ENCODE measurements around the gene TNS2. TPM values are rescaled to one million over a fixed set of nuclear protein-coding genes. Genes with fewer than 3 reads are reported as not detected.

Gene TNS2
- total RNA-seq, 1 experiment from 2014 or later, result 11.5 TPM

- peak within 1 kb of the TSS; percentile 87 for H3K27ac ChIP-seq
- peak in 1 of 2 experiments; percentile 65 for DNase-seq
- CTCF ChIA-PET, result interaction anchor here (0.6 to 3.4 kb wide), 5 partner anchors 18 to 201 kb away, joined by 3 to 16 read pairs (median 3); partner anchors contain the start of gene SPRYD3
- H4K20me1 ChIP-seq (ENCODE audit: insufficient read depth), result no peaks in the 10 kb centered on the region
- no TSS peak for BruUV-seq (replicated peaks)
- peaks cover 22% of the 10 kb centered on the region for H3K4me1 ChIP-seq (replicated peaks; ENCODE audit: insufficient read depth)
- TF ChIP-seq CTCF (conservative IDR thresholded peaks at IDR 0.05) (no peak), EZH2 (IDR thresholded peaks at IDR 0.05; ENCODE audit: low read depth) (no peak)
- H3K4me3 ChIP-seq, result peak within 1 kb of the TSS; percentile 96
- H2AFZ ChIP-seq, result peak within 1 kb of the TSS; percentile 96
- POLR2A ChIA-PET (ENCODE audit: unreplicated experiment), result interaction anchor here (0.6 to 2.0 kb wide), 2 partner anchors 19 to 107 kb away, joined by 6 to 25 read pairs; partner anchors contain the start of gene SPRYD3
- no peaks in the 10 kb centered on the region for H3K9me3 ChIP-seq (ENCODE audit: insufficient read depth, low read depth)
- peaks cover 33% of the 10 kb centered on the region; the same call in 1 of the 2 replicates for H3F3A ChIP-seq (ENCODE audit: insufficient read depth, low read depth)
- no peaks in the 10 kb centered on the region for H3K27me3 ChIP-seq (ENCODE audit: insufficient read depth, low read depth)
- H3K9me2 ChIP-seq (ENCODE audit: insufficient read depth), result no peaks in the 10 kb centered on the region
- 0 out of 2 replicates have a peak, but pooled peaks cover 6% of the 10 kb centered on the region for H3K36me3 ChIP-seq (ENCODE audit: low read depth)
- peak within 1 kb of the TSS; percentile 87 for H3K4me2 ChIP-seq
- no peaks in the 10 kb centered on the region; the same call in 1 of the 2 replicates for H3K79me2 ChIP-seq (ENCODE audit: low read depth)
- intact Hi-C loops (cut with micrococcal nuclease; ENCODE audit: unreplicated experiment), result loop anchor here (2.0 kb wide), 1 partner anchor 19 kb away; the partner anchor contains the start of gene SPRYD3
Measured at GRCh38 chr12:53097564-53098353, 47.9 kb downstream of the TNS2 start, which contains the start of gene IGFBP6. TSS of gene IGFBP6 (plus strand) at chr12:53097667. CDS start at chr12:53097718, 51 bp downstream.

GRCh38 chr12:53098354-53098981 is 48.6 kb downstream of the TNS2 start:
- intact Hi-C loops (cut with micrococcal nuclease; ENCODE audit: unreplicated experiment), result loop anchor here (2.0 kb wide), 1 partner anchor 20 kb away; the partner anchor contains the start of gene SPRYD3
- no peaks in the 10 kb centered on the region; the same call in 1 of the 2 replicates for H3K79me2 ChIP-seq (ENCODE audit: low read depth)
- peak overlapping the region; percentile 96 for H3K4me3 ChIP-seq
- BruUV-seq (replicated peaks), result TSS peak; percentile 84
- DNase-seq, result peak; percentile 50 to 59
- H3K9me2 ChIP-seq (ENCODE audit: insufficient read depth), result no peaks in the 10 kb centered on the region
- no peak for TF ChIP-seq EZH2 (IDR thresholded peaks at IDR 0.05; ENCODE audit: low read depth)
- no peak for TF ChIP-seq CTCF (conservative IDR thresholded peaks at IDR 0.05)
- peak overlapping the region; percentile 87 for H3K4me2 ChIP-seq
- peaks cover 33% of the 10 kb centered on the region; the same call in 1 of the 2 replicates for H3F3A ChIP-seq (ENCODE audit: insufficient read depth, low read depth)
- 0 out of 2 replicates have a peak, but pooled peaks cover 6% of the 10 kb centered on the region for H3K36me3 ChIP-seq (ENCODE audit: low read depth)
- H3K27me3 ChIP-seq (ENCODE audit: insufficient read depth, low read depth), result no peaks in the 10 kb centered on the region
- CTCF ChIA-PET, result interaction anchor here (0.6 to 3.4 kb wide), 8 partner anchors 18 to 223 kb away, joined by 3 to 22 read pairs (median 4); partner anchors contain the start of genes AAAS and SPRYD3
- H2AFZ ChIP-seq, result peak overlapping the region; percentile 96
- POLR2A ChIA-PET (ENCODE audit: unreplicated experiment), result interaction anchor here (0.5 to 2.0 kb wide), 5 partner anchors 19 to 283 kb away, joined by 4 to 25 read pairs (median 6); partner anchors contain the start of genes KRT8 and SPRYD3
- H3K4me1 ChIP-seq (replicated peaks; ENCODE audit: insufficient read depth), result peaks cover 22% of the 10 kb centered on the region
- no peaks in the 10 kb centered on the region for H4K20me1 ChIP-seq (ENCODE audit: insufficient read depth)
- H3K27ac ChIP-seq, result peak overlapping the region; percentile 87
- H3K9me3 ChIP-seq (ENCODE audit: insufficient read depth, low read depth), result no peaks in the 10 kb centered on the region

Measured in PC-9 (cell line).